GM12878 (cell line): ENCODE results near the gene URI1. TPM values are rescaled to one million over a fixed set of nuclear protein-coding genes. Genes with fewer than 3 reads are reported as not detected.

Experiments
- ATAC-seq: fragments of 200-7000 bp; cut with Tn5 transposase; 3 replicates; pipeline ENCODE4 v1.9.1; 2020; ENCODE audit warnings: mild to moderate bottlenecking, moderate library complexity
- BruUV-seq: library from RNA; stranded (reverse); fragments of 400-500 nt; replicated peaks from 2 replicates; lab custom pipeline; 2021; lab: Mats Ljungman, UMichigan
- CTCF ChIA-PET: fragments of 300-600 bp; sonication (Branson Sonifier 250); formaldehyde crosslinking; extraction: SDS; loops from one replicate; lab custom pipeline; 2021; ENCODE audit warnings: inconsistent platforms; lab: Yijun Ruan, JAX
- POLR2A ChIA-PET: fragments of 350-600 bp; formaldehyde crosslinking; extraction: SDS; loops from one replicate; lab custom pipeline; 2021; ENCODE audit warnings: inconsistent platforms; lab: Charles Lee
- RAD21 ChIA-PET: fragments of 300-600 bp; sonication (Branson Sonifier 250); formaldehyde crosslinking; loops from one replicate; lab custom pipeline; 2023; ENCODE audit warnings: antibody characterized with exemption; ENCODE audit not compliant: unreplicated experiment; lab: Charles Lee
- SMC1A ChIA-PET: fragments of 300-600 bp; sonication (Branson Sonifier 250); formaldehyde crosslinking; loops from one replicate; lab custom pipeline; 2023; ENCODE audit not compliant: unreplicated experiment, uncharacterized antibody; lab: Charles Lee
- DNase-seq: peaks from one replicate; pipeline ENCODE4 v3.0.0-alpha.2; 2011; ENCODE audit warnings: low read depth, low spot score
- FAIRE-seq: peaks from 3 replicates; lab custom pipeline; 2011; peaks lifted over from hg19 to GRCh38; lab: Jason Lieb, UNC
- H2AFZ ChIP-seq: 2 replicates; pipeline ENCODE4 v1.6.0; 2011; ENCODE audit warnings: low read depth, low read length, control low read depth; ENCODE audit not compliant: control insufficient read depth
- H3K27ac ChIP-seq: 2 replicates; pipeline ENCODE4 v1.5.1; 2011; ENCODE audit warnings: control low read depth; ENCODE audit not compliant: control insufficient read depth, insufficient read depth
- H3K27me3 ChIP-seq, 2 experiments: replicated peaks in 1 of 2; 2 replicates each; pipeline versions ENCODE4 v1.6.0 to v1.6.1; 2011; ENCODE audit warnings: low read length in 1 of 2; ENCODE audit not compliant: control insufficient read depth in 2 of 2, insufficient read depth in 2 of 2
- H3K36me3 ChIP-seq, 2 experiments: 2 replicates each; pipeline ENCODE4 v1.5.1; 2011; ENCODE audit warnings: low read length in 1 of 2; ENCODE audit not compliant: control insufficient read depth in 2 of 2, insufficient read depth in 2 of 2
- H3K4me1 ChIP-seq: 2 replicates; pipeline ENCODE4 v1.6.1; 2011; ENCODE audit warnings: mild to moderate bottlenecking, low read length, moderate library complexity, mixed read lengths; ENCODE audit not compliant: control insufficient read depth, insufficient read depth
- H3K4me2 ChIP-seq: 2 replicates; pipeline ENCODE4 v1.6.0; 2011; ENCODE audit warnings: control low read depth; ENCODE audit not compliant: control insufficient read depth, insufficient read depth
- H3K4me3 ChIP-seq: fragments of 200-600 bp; sonication (generic); 2 replicates; pipeline ENCODE4 v1.5.1; 2016
- H3K79me2 ChIP-seq: 2 replicates; pipeline ENCODE4 v1.6.0; 2011; ENCODE audit warnings: low read length; ENCODE audit not compliant: control insufficient read depth, insufficient read depth
- H3K9ac ChIP-seq: 2 replicates; pipeline ENCODE4 v1.8.0; 2011; ENCODE audit warnings: low read length, control low read depth, mixed read lengths; ENCODE audit not compliant: control insufficient read depth, insufficient read depth
- H3K9me3 ChIP-seq: replicated peaks from 3 replicates; pipeline ENCODE4 v1.5.1; 2011; ENCODE audit warnings: mild to moderate bottlenecking, low read length; ENCODE audit not compliant: control insufficient read depth, insufficient read depth
- H4K20me1 ChIP-seq: 2 replicates; pipeline ENCODE4 v1.6.0; 2011; ENCODE audit not compliant: control insufficient read depth, insufficient read depth
- ASH2L ChIP-seq: fragments of 300-600, 200-600 bp; sonication (generic); IDR thresholded peaks from 2 replicates; pipeline ENCODE4 v1.6.1; 2017; ENCODE audit warnings: low read depth, mild to moderate bottlenecking, borderline replicate concordance
- E4F1 ChIP-seq: fragments of 450-650 bp; IDR thresholded peaks from 2 replicates; pipeline ENCODE4 v1.6.1; 2018; ENCODE audit warnings: borderline replicate concordance, mild to moderate bottlenecking; ENCODE audit not compliant: partially characterized antibody
- ETV6 ChIP-seq, 2 experiments: fragments of 450-650 bp in 1 of 2; IDR thresholded peaks in 1 of 2; conservative IDR thresholded peaks in 1 of 2; 2 replicates each; pipeline ENCODE4 v1.6.1; 2014; ENCODE audit warnings: antibody characterized with exemption in 1 of 2, borderline replicate concordance in 1 of 2, low read depth in 1 of 2, mild to moderate bottlenecking in 1 of 2, moderate library complexity in 1 of 2
- EZH2 ChIP-seq: IDR thresholded peaks from 2 replicates; pipeline ENCODE4 v1.6.1; 2012; ENCODE audit warnings: low read depth, mild to moderate bottlenecking, control low read depth, inconsistent platforms, low read length, borderline replicate concordance; ENCODE audit not compliant: control insufficient read depth
- FOS ChIP-seq: IDR thresholded peaks from 3 replicates; pipeline ENCODE4 v1.6.1; 2011; ENCODE audit warnings: borderline replicate concordance; ENCODE audit not compliant: insufficient read length; ENCODE audit errors: extremely low read depth
- PAX5 ChIP-seq: IDR thresholded peaks from 2 replicates; pipeline ENCODE4 v1.6.1; 2011; ENCODE audit warnings: low read depth, low read length, borderline replicate concordance
- SKIL ChIP-seq: fragments of 450-650 bp; IDR thresholded peaks from 2 replicates; pipeline ENCODE4 v1.6.1; 2017; ENCODE audit warnings: mild to moderate bottlenecking, low read depth, inconsistent platforms; ENCODE audit not compliant: poor library complexity, severe bottlenecking
- SMAD5 ChIP-seq: IDR thresholded peaks from 2 replicates; pipeline ENCODE4 v1.6.1; 2016; ENCODE audit warnings: antibody characterized with exemption, low read depth
- SMC3 ChIP-seq: IDR thresholded peaks from 2 replicates; pipeline ENCODE4 v1.6.1; 2011; ENCODE audit warnings: low read length, improper control_type of control experiment, borderline replicate concordance
- ZSCAN29 ChIP-seq: fragments of 450-650 bp; IDR thresholded peaks from 2 replicates; pipeline ENCODE4 v1.6.1; 2017; ENCODE audit warnings: mild to moderate bottlenecking, moderate library complexity
- WGBS: methylation state at CpG from one replicate; pipeline ENCODE4 v1.1.6; 2016; ENCODE audit warnings: low lambda C conversion rate; ENCODE audit not compliant: insufficient replicate concordance, insufficient coverage; ENCODE audit errors: missing lambda C conversion rate; 5-methylcytosine and 5-hydroxymethylcytosine counted together
- in situ Hi-C: fragments of 300-500 bp; cut with MboI; formaldehyde crosslinking; loops from 9 replicates; pipeline ENCODE4 v1.14.3; 2018; ENCODE audit warnings: mixed read lengths
- intact Hi-C: fragments of 100-400 bp; cut with micrococcal nuclease; formaldehyde crosslinking; loops from one replicate; pipeline ENCODE4 v1.14.2; 2022; ENCODE audit not compliant: unreplicated experiment
- polyA plus RNA-seq, 11 experiments: library from polyadenylated mRNA; depleted of rRNA in 4 of 11; unstranded in 6 of 11; stranded (reverse) in 5 of 11; fragments of >200 nt; fragmentation: Nextera tagmentation in 4 of 11; fragmentation: Illumina TruSeq in 1 of 11; extraction: Ambion mirVana in 4 of 11; extraction: Trizol in 1 of 11; gene quantifications; 1 replicate in 1 of 11; 2 replicates in 10 of 11; pipeline versions ENCODE4 v1.2.1 to v1.2.3, GENCODE V29; 2011 to 2016; ENCODE audit warnings: inconsistent platforms in 2 of 11, missing spikeins in 2 of 11, low read depth in 1 of 11
- total RNA-seq, 4 experiments: library from RNA; depleted of rRNA in 3 of 4; stranded (reverse); fragments of >200 nt in 3 of 4; fragmentation: Illumina TruSeq in 1 of 4; extraction: Trizol in 1 of 4; gene quantifications; 2 replicates each; pipeline versions ENCODE4 v1.2.1 to v1.2.3, GENCODE V29; 2013 to 2021
- TF ChIP-seq, protein P1 (sequence below): fragments of 450-650 bp; IDR thresholded peaks from 2 replicates; pipeline ENCODE4 v1.6.1; 2017; ENCODE audit warnings: low read depth, mild to moderate bottlenecking, moderate library complexity

The URI1 gene
- total and polyA plus RNA-seq, 10 of the 15 experiments (the other 5 are each of a cell fraction or from before 2014, with no cell fraction given) = 15.2 to 94.2 (median 47.9) TPM

DNA sequence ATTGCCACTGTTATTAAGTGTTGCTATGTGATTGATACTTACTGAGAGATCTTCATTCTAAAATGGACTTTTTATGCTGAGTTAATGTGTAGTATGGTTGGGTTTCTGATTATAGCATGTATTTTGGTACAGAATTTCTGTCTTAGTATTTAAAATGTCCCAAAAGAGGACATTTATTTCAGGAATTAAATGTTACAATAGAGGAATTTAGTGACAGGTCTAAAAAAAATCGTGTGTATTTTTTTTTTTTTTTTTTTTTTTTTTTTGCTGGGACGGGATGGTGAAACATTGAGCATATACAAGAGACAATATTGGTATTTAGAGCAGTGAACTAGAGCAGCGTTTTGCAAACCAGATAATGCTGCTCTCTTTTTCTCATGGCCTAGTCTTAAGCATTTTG, 27.9 kb downstream of the URI1 start:
- POLR2A ChIA-PET = no interaction called here
- no peak overlapping the region for H3K4me2 ChIP-seq
- no peaks in the 10 kb centered on the region for H3K36me3 ChIP-seq
- ATAC-seq (no peak), FAIRE-seq (no peak), DNase-seq (no peak)
- intact Hi-C loops = no loop called here
- H3K9me3 ChIP-seq = no peaks in the 10 kb centered on the region; the same call in 2 of the 3 replicates
- no peak overlapping the region for H3K4me3 ChIP-seq
- in situ Hi-C loops = no loop called here
- TF ChIP-seq PAX5 = no peak
- TF ChIP-seq SMC3 = no peak
- TF ChIP-seq ZSCAN29 = no peak
- no peak for TF ChIP-seq ETV6 (conservative IDR thresholded peaks at IDR 0.05 in 1 of 2, IDR thresholded peaks at IDR 0.05 in 1 of 2; ENCODE audit: borderline replicate concordance in 1 of 2, low read depth in 1 of 2)
- TF ChIP-seq, protein P1, sequence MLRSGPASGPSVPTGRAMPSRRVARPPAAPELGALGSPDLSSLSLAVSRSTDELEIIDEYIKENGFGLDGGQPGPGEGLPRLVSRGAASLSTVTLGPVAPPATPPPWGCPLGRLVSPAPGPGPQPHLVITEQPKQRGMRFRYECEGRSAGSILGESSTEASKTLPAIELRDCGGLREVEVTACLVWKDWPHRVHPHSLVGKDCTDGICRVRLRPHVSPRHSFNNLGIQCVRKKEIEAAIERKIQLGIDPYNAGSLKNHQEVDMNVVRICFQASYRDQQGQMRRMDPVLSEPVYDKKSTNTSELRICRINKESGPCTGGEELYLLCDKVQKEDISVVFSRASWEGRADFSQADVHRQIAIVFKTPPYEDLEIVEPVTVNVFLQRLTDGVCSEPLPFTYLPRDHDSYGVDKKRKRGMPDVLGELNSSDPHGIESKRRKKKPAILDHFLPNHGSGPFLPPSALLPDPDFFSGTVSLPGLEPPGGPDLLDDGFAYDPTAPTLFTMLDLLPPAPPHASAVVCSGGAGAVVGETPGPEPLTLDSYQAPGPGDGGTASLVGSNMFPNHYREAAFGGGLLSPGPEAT = no peak
- TF ChIP-seq SKIL = no peak
- TF ChIP-seq FOS = no peak
- TF ChIP-seq SMAD5 = no peak
- TF ChIP-seq E4F1 = no peak
- TF ChIP-seq ASH2L = no peak
- no peak for TF ChIP-seq EZH2
- H3K4me1 ChIP-seq = peaks cover 11% of the 10 kb centered on the region
- BruUV-seq = no TSS peak
- CTCF ChIA-PET = interaction anchor here (1.2 kb wide), 1 partner anchor 60 kb away, joined by 3 read pairs; no protein-coding TSS in a partner anchor
- no peaks in the 10 kb centered on the region for H3K27me3 ChIP-seq
- peaks cover 86% of the 10 kb centered on the region for H3K79me2 ChIP-seq
- H3K27ac ChIP-seq = no peak overlapping the region
- RAD21 ChIA-PET = no interaction called here
- H2AFZ ChIP-seq = no peak overlapping the region
- 50% methylated on average over 2 of the region's 3 CpGs for WGBS
- SMC1A ChIA-PET = interaction anchor here (0.8 to 1.2 kb wide), 2 partner anchors 8 to 19 kb away, joined by 3 to 4 read pairs; no protein-coding TSS in a partner anchor
- no peak overlapping the region for H3K9ac ChIP-seq
- no peaks in the 10 kb centered on the region; the same call in 1 of the 2 replicates for H4K20me1 ChIP-seq
